Esophagus squamous epithelium (tissue), 5 donors: ENCODE data around the gene GABRG3. TPM values are rescaled to one million over a fixed set of nuclear protein-coding genes. Genes with fewer than 3 reads are reported as not detected.

Experiments used
- DNase-seq: peaks from one replicate; lab custom pipeline; 2025; lab: John Stamatoyannopoulos, UW
- H3K27ac ChIP-seq, 4 donors: fragments of 200-600 bp; sonication (generic); one replicate each; pipeline ENCODE4 v1.5.1; 2016 to 2019; ENCODE audit warnings: mild to moderate bottlenecking in 1 of 4
- H3K27me3 ChIP-seq, 4 donors: fragments of 200-600 bp; sonication (generic); 1 replicate in 3 of 4; 2 replicates in 1 of 4; pipeline versions ENCODE4 v1.5.1 to v1.6.0; 2017 to 2021; ENCODE audit warnings: antibody characterized with exemption in 1 of 4
- H3K36me3 ChIP-seq, 3 donors: fragments of 200-600 bp; sonication (generic); one replicate each; pipeline ENCODE4 v1.5.1; 2016 to 2019
- H3K4me1 ChIP-seq, 3 donors: fragments of 200-600 bp; sonication (generic); one replicate each; pipeline ENCODE4 v1.5.1; 2017 to 2019
- H3K4me3 ChIP-seq, 4 donors: fragments of 200-600 bp; sonication (generic); 1 replicate in 3 of 4; 2 replicates in 1 of 4; pipeline ENCODE4 v1.5.1; 2016 to 2019; ENCODE audit warnings: mild to moderate bottlenecking in 2 of 4, moderate library complexity in 1 of 4
- H3K9me3 ChIP-seq, 3 donors: fragments of 200-600 bp; sonication (generic); one replicate each; pipeline ENCODE4 v1.5.1; 2016 to 2019
- POLR2A ChIP-seq, 4 donors: fragments of 450-650 bp; IDR thresholded peaks; one replicate each; pipeline ENCODE4 v1.6.1; 2017; ENCODE audit warnings: antibody characterized with exemption in 4 of 4, mild to moderate bottlenecking in 4 of 4, moderate library complexity in 3 of 4
- WGBS, 2 donors: methylation state at CpG; one replicate each; pipeline ENCODE4 v1.1.5; 2018; 5-methylcytosine and 5-hydroxymethylcytosine counted together
- intact Hi-C: fragments of 100-400 bp; cut with DNase I; formaldehyde crosslinking; loops from one replicate; pipeline ENCODE4 v1.15.0; 2022
- total RNA-seq, 4 donors: library from RNA; depleted of rRNA; stranded (reverse); fragments of >200 nt; gene quantifications; one replicate each; pipeline ENCODE4 v1.1.0, GENCODE V29; 2016
- TF ChIP-seq, protein P1 (sequence below), 6 experiments: fragments of 450-650 bp in 4 of 6; fragments of 200-600 bp in 2 of 6; sonication (generic) in 2 of 6; IDR thresholded peaks; one replicate each; pipeline ENCODE4 v1.5.1; 2016 to 2019; ENCODE audit warnings: antibody characterized with exemption in 6 of 6, mild to moderate bottlenecking in 4 of 6, moderate library complexity in 4 of 6
- donor health status: DM: yes; HTN: yes; CAD: no.

Gene GABRG3
- total RNA-seq, 4 donors from 2014 or later = 0.04 to 0.08 TPM; not detected in 2

DNA sequence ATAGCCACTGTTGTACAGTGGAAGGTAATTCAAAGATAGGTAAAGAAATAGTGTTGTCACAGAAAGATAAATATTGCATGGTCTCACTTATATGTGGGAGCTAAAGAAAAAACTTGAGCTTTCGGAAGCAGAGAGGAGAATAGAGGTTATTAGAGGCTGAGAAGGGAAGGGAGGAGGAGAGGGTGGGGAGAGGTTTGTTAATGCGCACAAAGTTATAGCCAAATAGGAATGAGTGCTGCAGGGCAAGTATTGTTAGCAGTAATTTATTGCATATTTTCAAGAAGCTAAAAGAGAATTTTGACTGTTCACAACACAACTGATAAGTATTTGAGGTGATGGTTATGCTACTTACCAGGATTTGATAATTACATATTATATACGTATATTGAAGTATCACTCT, 154.2 kb downstream of the GABRG3 start:
- TF ChIP-seq POLR2A (IDR thresholded peaks at IDR 0.05) = no peak
- TF ChIP-seq, protein P1, sequence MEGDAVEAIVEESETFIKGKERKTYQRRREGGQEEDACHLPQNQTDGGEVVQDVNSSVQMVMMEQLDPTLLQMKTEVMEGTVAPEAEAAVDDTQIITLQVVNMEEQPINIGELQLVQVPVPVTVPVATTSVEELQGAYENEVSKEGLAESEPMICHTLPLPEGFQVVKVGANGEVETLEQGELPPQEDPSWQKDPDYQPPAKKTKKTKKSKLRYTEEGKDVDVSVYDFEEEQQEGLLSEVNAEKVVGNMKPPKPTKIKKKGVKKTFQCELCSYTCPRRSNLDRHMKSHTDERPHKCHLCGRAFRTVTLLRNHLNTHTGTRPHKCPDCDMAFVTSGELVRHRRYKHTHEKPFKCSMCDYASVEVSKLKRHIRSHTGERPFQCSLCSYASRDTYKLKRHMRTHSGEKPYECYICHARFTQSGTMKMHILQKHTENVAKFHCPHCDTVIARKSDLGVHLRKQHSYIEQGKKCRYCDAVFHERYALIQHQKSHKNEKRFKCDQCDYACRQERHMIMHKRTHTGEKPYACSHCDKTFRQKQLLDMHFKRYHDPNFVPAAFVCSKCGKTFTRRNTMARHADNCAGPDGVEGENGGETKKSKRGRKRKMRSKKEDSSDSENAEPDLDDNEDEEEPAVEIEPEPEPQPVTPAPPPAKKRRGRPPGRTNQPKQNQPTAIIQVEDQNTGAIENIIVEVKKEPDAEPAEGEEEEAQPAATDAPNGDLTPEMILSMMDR (IDR thresholded peaks at IDR 0.05) = no peak
- Histone ChIP-seq H3K4me1 (no peaks in the 10 kb centered on the region), H3K27ac (no peak overlapping the region), H3K4me3 (no peak overlapping the region), H3K27me3 (no peaks in the 10 kb centered on the region), H3K9me3 (no peaks in the 10 kb centered on the region), H3K36me3 (no peaks in the 10 kb centered on the region)
- intact Hi-C loops = no loop called here
- 85 to 93% methylated on average over 3 of the region's 3 CpGs for WGBS, 2 donors
- DNase-seq = no peak

DNA sequence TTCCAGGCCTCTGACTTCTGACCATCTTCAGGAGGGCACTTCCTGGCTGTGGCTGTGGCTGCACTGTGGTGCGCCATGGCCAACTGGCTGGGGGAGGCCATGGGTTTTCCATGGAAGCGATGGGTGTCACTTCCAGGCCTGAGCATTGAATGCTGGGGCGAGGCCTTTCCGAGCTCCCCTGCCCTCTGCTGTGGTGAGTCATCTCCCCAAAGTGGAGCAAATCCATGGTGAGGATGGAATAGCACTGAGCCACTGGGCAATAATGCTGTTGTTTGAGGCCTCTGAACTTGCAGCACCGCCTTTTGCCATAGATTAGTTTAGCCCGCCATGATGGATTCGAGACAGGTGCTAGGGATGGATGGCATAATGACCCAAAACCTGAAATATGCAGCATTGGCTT, 155.5 kb downstream of the GABRG3 start:
- H3K4me1 ChIP-seq = no peaks in the 10 kb centered on the region
- H3K27ac ChIP-seq = no peak overlapping the region
- no peaks in the 10 kb centered on the region for H3K9me3 ChIP-seq
- whole genome bisulfite sequencing, 2 donors = 84% methylated on average over 7 of the region's 7 CpGs; no CpG with 5 or more reads in 1 of the 2 donors
- TF ChIP-seq, protein P1 (IDR thresholded peaks at IDR 0.05) = no peak
- no peak for TF ChIP-seq POLR2A (IDR thresholded peaks at IDR 0.05)
- DNase-seq = no peak
- H3K36me3 ChIP-seq = no peaks in the 10 kb centered on the region
- no peak overlapping the region for H3K4me3 ChIP-seq
- intact Hi-C loops = no loop called here
- no peaks in the 10 kb centered on the region for H3K27me3 ChIP-seq

DNA sequence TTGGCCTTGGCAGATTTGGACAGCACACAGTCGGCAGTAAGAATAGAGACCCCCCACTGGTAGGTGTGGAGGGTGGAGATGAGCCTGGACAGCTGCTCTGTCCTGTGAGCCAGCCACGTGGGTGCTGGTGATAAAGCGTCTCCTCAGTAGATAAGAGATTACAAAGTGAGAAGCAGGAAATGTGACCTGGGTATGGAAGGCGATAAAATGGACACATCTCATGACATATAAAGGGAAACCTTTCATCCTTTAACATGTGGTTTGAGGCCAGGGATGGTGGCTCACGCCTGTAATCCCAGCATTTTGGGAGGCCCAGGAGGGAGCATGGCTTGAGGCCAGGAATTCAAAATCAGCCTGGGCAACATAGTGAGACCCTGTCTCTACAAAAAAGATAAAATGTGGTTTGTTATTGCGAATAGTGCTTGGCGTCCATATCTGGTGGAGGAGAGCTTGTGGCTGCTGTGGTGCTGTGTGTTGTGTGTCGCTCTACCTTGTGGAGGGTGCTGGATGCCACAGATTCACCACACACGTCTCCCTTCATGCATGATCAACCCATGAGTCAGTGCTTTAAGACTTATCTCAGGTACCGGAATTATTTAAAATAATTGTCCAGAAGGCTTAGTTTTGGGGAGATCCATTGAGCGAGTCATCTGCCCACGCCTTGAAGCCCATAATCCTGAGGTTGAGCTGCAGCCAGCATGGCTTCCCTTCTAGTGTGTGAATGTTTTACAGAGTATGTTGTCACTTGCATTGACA, 157.0 kb downstream of the GABRG3 start:
- TF ChIP-seq, protein P1 (IDR thresholded peaks at IDR 0.05) = no peak
- TF ChIP-seq POLR2A (IDR thresholded peaks at IDR 0.05) = no peak
- Histone ChIP-seq H3K36me3 (no peaks in the 10 kb centered on the region), H3K4me3 (no peak overlapping the region), H3K9me3 (no peaks in the 10 kb centered on the region), H3K27ac (no peak overlapping the region), H3K27me3 (no peaks in the 10 kb centered on the region), H3K4me1 (no peaks in the 10 kb centered on the region)
- no peak for DNase-seq
- WGBS, 2 donors = 58 to 67% methylated on average over 12 of the region's 12 CpGs
- intact Hi-C loops = no loop called here

DNA sequence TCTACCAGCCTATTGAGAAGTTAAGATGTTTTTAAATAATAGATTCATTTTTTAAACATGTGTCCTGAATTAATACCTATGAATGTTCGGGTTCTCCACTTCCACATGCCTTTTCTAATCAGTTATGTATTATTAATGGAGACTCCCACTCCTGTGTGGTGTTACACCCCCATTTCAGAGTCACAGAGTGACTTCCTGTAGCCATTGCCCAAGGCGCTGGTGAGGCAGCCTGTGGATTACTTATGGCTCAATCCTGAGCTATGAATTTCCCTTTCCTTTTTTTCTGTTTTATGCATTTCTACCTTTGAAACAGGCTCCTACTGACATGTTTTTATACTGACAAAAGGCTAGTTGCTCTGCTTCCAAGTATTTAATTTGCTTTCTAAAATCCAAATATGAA, 162.3 kb downstream of the GABRG3 start:
- Histone ChIP-seq H3K4me3 (no peak overlapping the region), H3K9me3 (no peaks in the 10 kb centered on the region), H3K27ac (no peak overlapping the region), H3K27me3 (no peaks in the 10 kb centered on the region), H3K36me3 (no peaks in the 10 kb centered on the region), H3K4me1 (no peaks in the 10 kb centered on the region)
- no peak for TF ChIP-seq POLR2A (IDR thresholded peaks at IDR 0.05)
- TF ChIP-seq, protein P1 (IDR thresholded peaks at IDR 0.05) = no peak
- 48 to 53% methylated on average over 2 of the region's 2 CpGs for WGBS, 2 donors
- no peak for DNase-seq
- intact Hi-C loops = no loop called here

DNA sequence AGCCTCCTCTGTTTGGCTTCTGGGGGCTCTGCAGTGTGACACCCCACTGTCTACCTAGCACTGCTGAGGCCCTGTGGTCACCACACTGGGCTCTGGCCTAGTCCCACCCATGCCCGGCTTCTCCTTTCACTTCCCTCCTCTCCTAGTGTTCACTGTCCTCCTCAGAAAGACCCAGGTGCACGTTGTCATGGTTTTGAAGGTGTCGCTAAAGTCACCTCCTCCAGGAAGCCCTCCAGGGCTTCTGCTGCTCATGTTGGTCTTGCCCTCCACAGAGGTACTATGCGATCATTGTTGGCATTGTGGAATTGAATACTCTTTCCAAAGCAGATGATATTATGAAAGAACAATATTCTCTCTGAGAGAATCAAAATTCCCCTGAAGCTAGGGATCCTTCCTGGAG, 163.5 kb downstream of the GABRG3 start:
- Histone ChIP-seq H3K4me3 (no peak overlapping the region), H3K27ac (no peak overlapping the region), H3K4me1 (no peaks in the 10 kb centered on the region), H3K36me3 (no peaks in the 10 kb centered on the region), H3K27me3 (no peaks in the 10 kb centered on the region), H3K9me3 (no peaks in the 10 kb centered on the region)
- DNase-seq = no peak
- intact Hi-C loops = no loop called here
- no peak for TF ChIP-seq POLR2A (IDR thresholded peaks at IDR 0.05)
- TF ChIP-seq, protein P1 (IDR thresholded peaks at IDR 0.05) = no peak
- 82 to 88% methylated on average over 4 of the region's 4 CpGs for WGBS, 2 donors
